Mucosa of rectum (tissue), 2 donors: ENCODE data around the gene FAM25A.
"Not testable (repeated sequence)": the region's sequence is repeated elsewhere in the genome, so short reads cannot be mapped to it uniquely, and the experiment has no call there.

Source experiments
- H3K27ac ChIP-seq, 2 donors: one replicate each; pipeline ENCODE4 v1.7.0; 2013; ENCODE audit warnings: inconsistent platforms in 2 of 2, low read depth in 2 of 2, low read length in 2 of 2
- H3K27me3 ChIP-seq, 2 donors: one replicate each; pipeline ENCODE4 v1.7.0; 2013; ENCODE audit warnings: low read length in 2 of 2; ENCODE audit not compliant: control insufficient read depth in 2 of 2, insufficient read depth in 2 of 2
- H3K36me3 ChIP-seq, 2 donors: one replicate each; pipeline ENCODE4 v1.7.0; 2013; ENCODE audit warnings: low read length in 2 of 2; ENCODE audit not compliant: control insufficient read depth in 2 of 2, insufficient read depth in 2 of 2
- H3K4me1 ChIP-seq, 2 donors: one replicate each; pipeline ENCODE4 v1.7.0; 2013; ENCODE audit warnings: low read length in 2 of 2, mild to moderate bottlenecking in 1 of 2; ENCODE audit not compliant: control insufficient read depth in 2 of 2, insufficient read depth in 2 of 2
- H3K4me3 ChIP-seq, 2 donors: one replicate each; pipeline ENCODE4 v1.7.0; 2013; ENCODE audit warnings: low read length in 2 of 2
- H3K9ac ChIP-seq, 2 donors: one replicate each; pipeline ENCODE4 v1.7.0; 2013; ENCODE audit warnings: low read length in 2 of 2, low read depth in 1 of 2, mild to moderate bottlenecking in 1 of 2
- H3K9me3 ChIP-seq, 2 donors: one replicate each; pipeline ENCODE4 v1.7.0; 2013; ENCODE audit warnings: low read length in 2 of 2; ENCODE audit not compliant: control insufficient read depth in 2 of 2
- donor health status: healthy.
- donor health status: Normal muscosa, but diverticular disease.

The FAM25A gene

GRCh38 chr10:87020056-87020455, at the start of gene FAM25A:
Gene FAM25A (plus strand): TSS chr10:87020294. CDS start chr10:87020325, 31 bp downstream.
- not testable (repeated sequence) for H3K4me1 ChIP-seq, H3K9me3 ChIP-seq, H3K9ac ChIP-seq, H3K4me3 ChIP-seq, H3K27ac ChIP-seq, H3K36me3 ChIP-seq, H3K27me3 ChIP-seq

- peak overlapping the region; percentile 87 to 89 for H3K27ac ChIP-seq
- H3K4me1 ChIP-seq: peaks cover 42 to 52% of the 10 kb centered on the region in 2 donors
- H3K9me3 ChIP-seq: no peaks in the 10 kb centered on the region
- peak overlapping the region; percentile 73 to 76 for H3K4me3 ChIP-seq
- H3K9ac ChIP-seq: peak overlapping the region; percentile 76 to 92
- H3K27me3 ChIP-seq: no peaks in the 10 kb centered on the region
- no peaks in the 10 kb centered on the region for H3K36me3 ChIP-seq
Observed at GRCh38 chr10:86970982-86971231, 49.2 kb upstream of the FAM25A start.

GRCh38 chr10:86971232-86971991, 48.7 kb upstream of the FAM25A start:
- Histone ChIP-seq H3K27ac (peak overlapping the region; percentile 87 to 89), H3K4me3 (peak overlapping the region; percentile 73 to 76), H3K9ac (peak overlapping the region; percentile 76 to 92), H3K27me3 (no peaks in the 10 kb centered on the region), H3K36me3 (no peaks in the 10 kb centered on the region), H3K4me1 (peaks cover 42 to 52% of the 10 kb centered on the region in 2 donors), H3K9me3 (no peaks in the 10 kb centered on the region)

- Histone ChIP-seq H3K36me3 (no peaks in the 10 kb centered on the region), H3K27ac (no peak overlapping the region), H3K4me3 (no peak overlapping the region), H3K27me3 (no peaks in the 10 kb centered on the region), H3K9ac (no peak overlapping the region), H3K9me3 (no peaks in the 10 kb centered on the region), H3K4me1 (peaks cover 31 to 39% of the 10 kb centered on the region in 2 donors)
Observed at GRCh38 chr10:86972613-86973380, 47.3 kb upstream of the FAM25A start.

- Histone ChIP-seq H3K27ac (no peak overlapping the region), H3K9ac (no peak overlapping the region), H3K36me3 (no peaks in the 10 kb centered on the region), H3K4me1 (peaks cover 18 to 26% of the 10 kb centered on the region in 2 donors), H3K27me3 (no peaks in the 10 kb centered on the region), H3K9me3 (no peaks in the 10 kb centered on the region), H3K4me3 (no peak overlapping the region)
Observed at GRCh38 chr10:86974484-86974883, 45.6 kb upstream of the FAM25A start.

GRCh38 chr10:86976362-86977056, 43.6 kb upstream of the FAM25A start:
- no peaks in the 10 kb centered on the region for H3K36me3 ChIP-seq
- peaks cover 12 to 19% of the 10 kb centered on the region in 2 donors for H3K4me1 ChIP-seq
- no peak overlapping the region for H3K9ac ChIP-seq
- H3K27ac ChIP-seq: peak overlapping the region in 1 of 2 donors; percentile 9
- H3K9me3 ChIP-seq: no peaks in the 10 kb centered on the region
- no peak overlapping the region for H3K4me3 ChIP-seq
- H3K27me3 ChIP-seq: no peaks in the 10 kb centered on the region

GRCh38 chr10:86978457-86978856, 41.6 kb upstream of the FAM25A start:
- not testable (repeated sequence) for H3K27me3 ChIP-seq, H3K9ac ChIP-seq, H3K27ac ChIP-seq, H3K4me3 ChIP-seq, H3K9me3 ChIP-seq, H3K36me3 ChIP-seq
- H3K4me1 ChIP-seq: peaks cover 8 to 13% of the 10 kb centered on the region in 2 donors

GRCh38 chr10:86979296-86979818, 40.7 kb upstream of the FAM25A start:
- no peak overlapping the region for H3K4me3 ChIP-seq
- H3K27ac ChIP-seq: peak overlapping the region in 1 of 2 donors; percentile 3
- peaks cover 8 to 13% of the 10 kb centered on the region in 2 donors for H3K4me1 ChIP-seq
- H3K27me3 ChIP-seq: no peaks in the 10 kb centered on the region
- no peaks in the 10 kb centered on the region for H3K36me3 ChIP-seq
- H3K9ac ChIP-seq: no peak overlapping the region
- H3K9me3 ChIP-seq: no peaks in the 10 kb centered on the region

GRCh38 chr10:86979977-86980448, 40.1 kb upstream of the FAM25A start:
- no peak overlapping the region for H3K4me3 ChIP-seq
- peaks cover 8 to 13% of the 10 kb centered on the region in 2 donors for H3K4me1 ChIP-seq
- H3K9ac ChIP-seq: no peak overlapping the region
- H3K36me3 ChIP-seq: no peaks in the 10 kb centered on the region
- H3K9me3 ChIP-seq: no peaks in the 10 kb centered on the region
- peak overlapping the region; percentile 3 to 72 for H3K27ac ChIP-seq
- H3K27me3 ChIP-seq: no peaks in the 10 kb centered on the region

GRCh38 chr10:86981020-86981419, 39.1 kb upstream of the FAM25A start:
- H3K27ac ChIP-seq: not testable (repeated sequence)

More at GRCh38 chr10:86981020-86981419, 39.1 kb upstream of the FAM25A start:
- H3K4me3 ChIP-seq, H3K9ac ChIP-seq, H3K36me3 ChIP-seq, H3K27me3 ChIP-seq, H3K9me3 ChIP-seq: not testable (repeated sequence)
- H3K4me1 ChIP-seq: peaks cover 8 to 13% of the 10 kb centered on the region in 2 donors
